ENCODE data around the gene RXRA.

Gene RXRA

DNA sequence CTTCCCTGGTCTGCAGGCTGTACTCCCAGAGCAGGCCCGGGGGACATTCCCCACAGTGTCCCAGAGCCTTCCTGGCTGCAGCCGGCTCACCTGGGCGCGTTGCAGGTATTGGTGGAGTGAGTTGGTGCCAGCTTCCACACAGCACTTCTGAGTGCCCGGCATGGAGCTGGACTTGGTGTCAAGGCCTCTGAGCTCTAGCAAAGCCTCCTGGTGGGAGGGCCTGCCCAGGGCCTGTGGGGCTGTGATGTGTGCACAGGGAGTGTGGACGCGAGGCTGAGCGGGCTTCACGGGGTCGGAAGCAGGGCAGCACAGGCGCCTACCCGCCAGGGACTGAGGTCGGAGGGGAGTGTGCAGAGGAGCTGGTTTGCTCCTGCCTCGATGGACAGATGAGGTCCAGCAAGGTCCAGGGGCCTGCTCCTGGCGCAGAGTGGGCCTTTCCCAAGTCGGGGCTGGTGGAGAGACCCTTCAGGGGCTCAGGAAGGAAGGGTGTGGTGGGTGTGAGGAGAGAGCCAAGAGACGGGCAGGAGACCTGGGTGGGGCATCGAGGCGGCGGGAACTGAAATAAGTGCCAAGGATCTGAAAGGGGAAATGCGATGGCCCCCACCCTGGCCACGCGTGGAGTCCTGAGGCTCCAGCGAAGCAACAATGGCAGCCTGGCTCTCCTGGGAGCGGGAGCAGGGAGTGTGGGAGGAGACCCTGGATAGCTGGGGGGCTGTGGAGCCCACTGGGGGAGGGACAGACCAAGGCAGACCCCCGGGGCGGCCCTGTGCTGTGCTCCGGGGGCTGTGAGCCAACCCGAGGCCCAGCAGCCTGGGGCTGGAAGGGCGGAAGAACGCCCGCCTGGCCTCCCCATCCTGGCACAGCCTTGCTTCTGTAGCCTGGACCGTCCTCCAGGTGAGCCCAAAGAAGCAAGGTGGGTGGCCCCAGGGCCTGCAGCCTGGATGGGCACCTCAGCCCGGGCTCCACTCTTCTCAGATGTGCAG lies 78.4 kb downstream of the RXRA start:
- no peak for DNase-seq

DNA sequence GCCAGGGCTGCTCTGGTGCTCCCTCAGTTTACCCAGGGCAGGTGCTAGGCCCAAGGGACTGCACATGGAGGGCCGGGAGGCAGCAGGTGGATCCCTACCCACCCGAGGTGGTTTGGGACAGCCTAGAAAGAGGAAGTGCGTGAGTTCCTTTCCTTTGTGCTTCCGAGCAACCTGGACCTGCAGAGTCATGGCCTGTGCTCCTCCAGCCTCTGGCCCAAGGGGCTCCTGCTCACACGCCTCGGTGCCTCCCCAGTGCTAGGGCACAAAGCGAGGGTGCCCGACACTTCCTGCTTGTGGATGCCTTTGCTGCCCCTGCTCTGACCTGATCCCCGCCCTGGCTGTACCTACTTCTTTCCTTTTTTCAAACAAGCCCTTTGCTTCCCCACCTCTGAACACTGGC lies 79.3 kb downstream of the RXRA start:
- DNase-seq = no peak

DNA sequence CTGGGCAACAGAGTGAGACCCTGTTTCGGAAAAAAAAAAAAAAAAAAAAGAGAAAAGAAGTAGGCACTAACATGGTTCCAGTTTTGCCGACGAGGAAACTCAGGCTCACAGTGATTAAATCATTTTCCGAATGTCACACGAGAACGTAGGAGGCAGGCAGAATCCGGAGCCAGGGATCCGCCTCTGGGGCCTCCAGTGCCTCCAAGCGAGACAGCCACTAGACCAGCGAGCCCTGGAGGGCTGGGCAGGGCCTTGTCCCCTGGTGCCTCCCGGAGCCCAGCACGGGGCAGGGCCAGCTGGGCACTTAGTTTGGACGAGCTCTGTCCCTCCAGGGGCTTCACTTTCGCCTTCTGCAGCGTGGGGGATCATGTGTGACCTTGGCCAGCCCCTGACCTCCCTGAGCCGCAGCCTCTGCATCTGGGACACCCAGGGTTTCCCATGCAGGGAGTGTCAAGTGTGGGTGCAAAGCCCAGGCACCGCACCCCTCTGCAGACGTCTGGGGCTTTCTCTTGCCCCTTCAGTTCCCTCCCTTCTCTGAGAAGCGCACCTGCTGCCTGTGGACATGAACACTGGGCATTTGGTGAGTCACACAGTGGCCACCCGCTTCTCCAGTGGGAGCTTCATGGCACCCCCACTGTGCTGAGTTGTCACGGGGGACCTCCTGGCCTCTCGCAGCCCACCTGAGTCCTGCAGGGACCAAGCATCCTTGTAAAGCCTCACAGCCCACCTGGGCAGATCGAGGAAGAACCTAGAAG lies 80.3 kb downstream of the RXRA start:
- no peak for DNase-seq

DNA sequence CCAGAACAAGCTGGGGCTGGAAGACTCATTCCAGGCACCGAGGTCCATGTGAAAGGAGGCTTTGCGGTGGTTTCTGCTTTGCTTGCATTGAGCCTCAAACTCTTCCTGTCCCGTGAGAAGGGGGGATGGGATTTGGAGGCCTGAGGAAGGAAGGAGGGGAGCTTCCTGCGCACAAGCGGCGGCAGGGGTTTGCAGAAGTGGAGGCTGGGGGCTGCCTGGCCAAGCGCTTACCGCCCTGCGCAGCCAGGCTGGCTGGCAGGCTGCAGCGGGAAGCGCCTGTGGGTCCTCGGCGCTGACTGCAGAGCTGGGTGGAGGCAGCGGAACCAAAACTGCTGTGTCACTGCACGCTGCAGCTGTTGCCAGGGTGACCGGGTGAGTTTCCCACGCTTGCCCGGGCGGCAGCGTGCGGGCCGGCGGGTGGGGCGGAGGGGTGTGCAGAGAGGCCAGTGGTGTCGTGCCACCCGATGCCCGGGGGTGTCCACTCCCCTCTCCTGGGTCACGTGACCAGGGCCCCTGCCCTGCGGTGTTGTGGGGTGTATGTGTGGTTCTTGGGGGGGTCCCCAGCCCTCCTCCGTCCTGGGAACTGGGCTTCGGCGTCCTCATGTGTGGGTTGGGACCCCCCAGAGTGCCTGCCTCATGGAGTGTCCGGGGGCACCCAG lies 81.0 kb downstream of the RXRA start:
- DNase-seq = peak; percentile 16

DNA sequence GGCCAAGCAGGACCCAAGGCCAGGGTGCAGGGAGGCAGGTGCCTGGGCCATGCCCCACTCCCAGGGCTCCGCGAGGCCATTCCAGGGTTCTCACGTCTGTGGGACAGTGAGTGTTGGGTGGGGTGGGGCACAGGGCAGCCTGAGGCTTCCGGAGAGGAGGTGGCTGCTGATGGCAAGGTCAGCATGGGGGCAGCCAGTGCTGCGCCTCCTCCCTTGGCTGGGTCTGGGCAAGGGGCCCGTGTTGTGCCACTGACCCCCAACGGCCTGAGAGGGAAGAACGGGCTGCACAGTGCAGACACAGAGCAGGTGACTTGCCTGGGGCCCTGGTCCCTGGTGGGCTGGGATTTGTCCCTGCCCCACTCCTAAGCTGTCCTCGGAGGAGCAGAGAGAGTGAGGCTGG lies 82.1 kb downstream of the RXRA start:
- DNase-seq = no peak

DNA sequence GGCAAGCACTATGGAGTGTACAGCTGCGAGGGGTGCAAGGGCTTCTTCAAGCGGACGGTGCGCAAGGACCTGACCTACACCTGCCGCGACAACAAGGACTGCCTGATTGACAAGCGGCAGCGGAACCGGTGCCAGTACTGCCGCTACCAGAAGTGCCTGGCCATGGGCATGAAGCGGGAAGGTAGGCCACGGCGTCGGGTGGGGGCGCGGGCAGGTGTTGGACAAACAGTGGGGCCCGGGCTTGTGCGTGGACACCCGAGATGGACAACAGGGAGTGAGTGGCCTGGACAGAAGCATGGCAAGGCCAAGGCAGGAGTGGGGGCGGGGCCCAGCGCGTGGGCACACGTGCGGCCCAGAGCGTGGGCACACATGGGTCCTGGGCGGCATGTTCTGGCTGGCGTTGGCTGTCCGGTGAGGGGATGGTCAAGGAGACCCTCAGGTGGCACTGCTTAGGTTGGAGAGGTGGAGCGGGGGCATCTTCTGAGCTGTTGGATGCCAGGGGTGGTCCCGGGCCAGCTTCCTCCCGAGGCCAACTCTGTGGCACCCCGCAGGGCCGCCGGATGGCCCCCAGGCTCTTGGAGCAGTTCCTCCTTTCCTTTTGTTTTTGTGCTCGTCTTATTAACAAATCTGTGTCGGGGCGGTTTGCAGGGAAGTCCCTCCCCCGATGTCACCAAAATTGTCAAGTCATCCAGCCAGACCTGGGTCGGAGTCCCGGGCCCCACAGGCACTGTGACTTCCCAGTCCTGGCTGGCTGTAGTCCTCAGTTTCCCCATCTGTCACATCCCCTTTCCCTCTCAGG lies 82.9 kb downstream of the RXRA start:
- no peak for DNase-seq

DNA sequence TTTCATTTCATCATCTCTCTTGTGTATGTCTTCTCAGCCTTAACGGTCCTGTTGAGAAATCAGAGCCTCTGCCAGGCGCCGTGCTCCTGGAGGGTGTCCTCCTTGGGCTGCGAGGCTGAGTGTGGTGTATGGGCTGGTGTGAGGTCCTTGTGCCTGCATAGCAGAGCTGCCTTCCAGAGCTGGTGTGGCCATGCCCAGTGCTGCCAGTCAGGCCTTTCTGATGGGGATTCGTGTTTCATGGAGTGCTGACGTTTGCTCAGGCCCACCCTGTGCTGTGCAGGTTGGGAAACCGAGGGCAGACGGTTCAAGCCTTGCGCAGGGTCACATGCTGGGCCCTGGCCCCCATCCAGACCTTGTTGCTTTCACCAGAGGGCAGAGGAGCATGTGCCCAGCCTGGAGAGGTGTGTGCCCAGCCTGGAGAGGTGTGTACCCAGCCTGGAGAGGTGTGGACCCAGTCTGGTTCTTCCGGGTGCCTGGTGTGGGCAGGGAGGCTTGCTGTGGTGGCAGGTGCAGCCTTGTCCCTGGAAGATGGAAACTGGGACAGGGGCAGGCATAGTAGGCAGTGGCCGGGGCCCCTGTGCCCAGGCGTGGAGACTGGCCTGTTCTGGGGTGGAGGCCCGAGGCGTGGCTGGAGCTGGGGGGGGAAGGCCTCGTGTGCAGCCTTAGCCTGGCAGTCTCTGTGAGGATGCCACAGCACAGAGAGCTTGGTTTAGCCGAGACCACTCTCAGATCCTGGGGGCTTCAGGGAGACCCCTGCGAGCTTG lies 84.0 kb downstream of the RXRA start:
- DNase-seq = no peak

DNA sequence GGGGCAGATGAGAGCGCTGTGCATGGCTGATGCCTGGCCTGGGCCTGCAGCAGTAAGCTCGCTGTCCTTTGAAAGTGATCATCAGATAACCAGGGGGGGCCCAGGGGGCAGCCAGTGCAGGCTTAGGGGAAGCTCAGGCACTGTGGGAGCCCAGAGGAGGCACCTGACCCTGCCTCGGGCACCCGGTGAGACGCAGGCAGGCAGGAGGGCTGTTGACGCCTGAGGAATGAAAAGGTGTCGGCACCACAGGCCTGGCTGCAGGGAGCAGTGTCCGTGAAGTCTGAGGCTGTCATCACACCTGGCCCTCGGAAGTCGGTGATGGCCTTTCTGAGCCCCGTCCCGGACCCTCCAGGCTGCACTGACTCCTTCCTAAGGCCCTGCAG lies 84.6 kb downstream of the RXRA start:
- DNase-seq = no peak

DNA sequence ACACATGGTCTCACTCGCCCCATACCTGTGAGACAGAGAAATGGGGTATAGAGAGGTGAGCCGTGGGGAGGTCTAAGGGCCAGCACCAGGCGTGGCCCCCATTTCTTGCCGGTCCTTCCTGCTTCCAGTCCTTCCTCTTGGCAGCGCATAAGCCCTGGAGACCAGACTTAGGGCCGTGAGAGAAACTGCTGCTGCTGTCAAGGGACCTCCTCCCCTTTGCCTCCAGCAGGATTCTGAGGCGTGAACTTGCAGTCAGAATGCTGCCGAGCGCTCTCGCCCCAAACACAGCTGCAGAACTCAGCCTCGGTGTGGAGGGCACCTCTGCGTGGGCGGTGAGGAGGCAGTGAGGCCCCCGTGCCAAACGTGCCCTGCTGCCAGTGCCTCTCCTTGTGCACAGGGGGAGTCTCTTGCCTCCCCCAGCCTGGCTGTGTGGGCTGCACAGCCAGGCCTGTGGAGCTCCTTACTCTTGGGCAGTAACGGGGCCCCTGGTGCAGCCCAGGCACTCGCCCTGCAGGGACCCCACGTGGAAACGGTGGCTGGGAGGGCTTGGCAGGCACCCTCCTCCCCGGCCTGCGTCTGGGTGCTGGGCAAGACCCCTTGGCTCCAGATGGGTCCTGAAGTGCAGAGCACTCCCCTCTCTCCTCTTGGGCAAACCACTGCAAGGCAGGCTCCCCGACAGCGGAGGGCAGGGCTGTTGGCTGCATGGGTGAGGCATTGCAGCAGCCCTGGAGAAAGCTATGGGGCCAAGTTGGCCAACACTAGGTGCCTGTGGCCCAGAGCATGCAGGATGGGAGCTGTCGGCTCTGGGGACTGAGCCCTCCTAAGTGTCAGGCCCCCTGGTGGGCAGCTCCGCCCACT lies 85.4 kb downstream of the RXRA start:
- no peak for DNase-seq

DNA sequence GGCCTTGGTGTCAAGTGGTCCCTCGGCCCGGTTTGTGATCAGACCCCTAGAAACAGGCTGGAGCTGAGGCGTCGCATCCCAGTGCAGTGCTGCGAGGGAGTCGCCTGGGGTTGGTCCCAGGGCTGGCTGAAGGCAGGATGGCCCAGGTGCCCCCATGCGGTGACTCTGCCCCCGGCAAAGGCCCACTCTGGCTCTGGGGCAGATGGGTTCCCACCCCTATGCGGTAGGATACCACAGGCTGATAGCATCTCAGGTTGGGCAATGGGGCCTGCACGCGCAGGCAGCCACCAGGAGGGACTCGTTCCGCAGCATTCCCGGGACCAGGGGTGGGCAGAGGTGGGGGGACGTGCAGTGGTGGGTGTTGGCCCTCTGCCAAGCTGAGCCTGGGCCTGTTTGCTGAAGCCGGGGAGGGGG lies 86.0 kb downstream of the RXRA start:
- DNase-seq = no peak

DNA sequence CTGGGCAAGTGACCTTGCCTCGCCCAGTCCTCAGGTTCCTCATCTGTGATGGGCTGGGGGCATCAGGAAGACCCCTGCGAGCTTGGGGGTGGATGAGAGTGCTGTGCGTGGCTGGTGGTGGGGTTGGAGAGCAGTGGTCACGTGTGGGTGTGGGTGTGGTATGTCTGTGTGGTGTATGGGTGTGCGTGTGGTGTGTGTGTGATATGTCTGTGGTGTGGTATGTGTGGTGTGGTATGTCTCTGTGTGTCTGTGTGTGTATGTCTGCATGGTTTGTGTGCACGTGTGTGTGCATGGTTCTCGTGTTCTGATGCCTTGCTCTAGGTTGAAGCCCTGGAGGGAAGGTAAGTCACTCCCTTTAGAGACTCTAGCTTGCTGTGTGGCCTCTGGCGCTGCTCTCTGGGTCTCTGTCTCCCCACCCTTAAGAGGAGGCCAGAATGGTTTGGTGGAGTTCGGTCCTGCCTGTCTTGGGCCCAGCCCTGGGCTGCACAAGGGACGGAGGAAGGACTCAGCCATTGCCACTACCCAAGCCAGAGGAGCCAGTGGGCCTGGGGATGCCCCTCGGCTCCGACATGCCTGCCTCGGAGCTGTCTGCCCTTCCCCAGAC lies 87.0 kb downstream of the RXRA start:
- no peak for DNase-seq

DNA sequence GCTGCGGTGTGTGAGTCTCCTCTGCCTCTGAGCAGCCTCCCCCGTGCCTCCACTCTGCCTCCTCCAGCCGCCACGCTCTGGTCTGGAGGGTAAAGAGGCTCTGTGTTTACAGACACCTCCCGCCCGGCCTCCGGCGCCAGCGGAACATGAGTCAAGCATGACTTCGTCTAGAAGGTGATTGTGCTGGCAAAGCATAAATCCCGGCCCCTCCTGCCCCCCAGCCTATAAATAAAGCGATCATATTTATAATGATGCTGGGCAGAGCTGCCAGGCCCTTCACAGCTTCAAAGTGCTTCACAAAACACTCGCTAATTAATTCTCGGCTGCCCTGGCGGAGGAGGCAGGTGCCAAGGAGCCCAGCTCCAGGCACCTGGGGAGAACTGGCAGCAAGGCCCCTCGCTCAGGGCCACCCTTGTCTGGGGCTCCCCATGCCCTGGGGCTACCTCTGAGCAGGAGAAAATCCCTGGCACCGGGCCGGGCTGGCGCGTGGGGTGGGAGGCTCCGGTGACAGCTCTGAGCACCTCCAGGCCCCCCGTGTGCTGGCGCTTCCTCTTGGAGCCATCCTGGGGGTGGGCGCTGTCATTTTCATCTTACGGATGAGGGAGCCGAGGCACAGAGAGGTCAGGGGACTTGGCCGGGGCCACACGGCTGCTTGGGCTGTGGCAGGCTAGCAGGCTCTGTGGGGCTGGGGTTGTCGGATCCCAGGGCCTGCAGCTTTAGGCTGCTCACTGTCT lies 87.8 kb downstream of the RXRA start:
- DNase-seq = no peak

DNA sequence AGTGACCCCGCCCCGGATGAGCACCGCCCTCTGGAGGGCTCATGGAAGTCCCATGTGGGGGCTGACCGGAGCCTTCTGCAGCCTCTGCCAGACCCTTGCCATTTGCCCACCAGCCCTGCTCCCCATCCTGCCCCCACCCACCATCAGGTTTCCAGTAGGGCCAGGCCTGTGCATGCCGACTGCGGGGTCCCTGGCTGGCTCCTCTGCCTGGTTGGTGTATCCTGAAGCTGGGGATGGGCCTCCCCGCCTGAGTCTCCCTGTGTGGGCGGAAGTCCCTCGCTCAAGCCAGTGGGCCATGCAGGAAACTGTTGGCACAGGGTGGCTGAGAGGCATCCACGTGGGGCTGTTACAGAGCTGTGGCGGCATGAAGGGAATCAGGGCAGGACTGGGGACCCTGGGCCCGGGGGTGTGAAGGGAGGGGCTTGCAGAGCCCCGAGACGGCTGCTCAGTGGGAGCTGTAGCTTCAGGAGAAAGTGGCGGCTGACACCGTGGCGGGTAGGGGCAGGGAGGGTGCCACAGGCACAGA lies 88.7 kb downstream of the RXRA start:
- no peak for DNase-seq

DNA sequence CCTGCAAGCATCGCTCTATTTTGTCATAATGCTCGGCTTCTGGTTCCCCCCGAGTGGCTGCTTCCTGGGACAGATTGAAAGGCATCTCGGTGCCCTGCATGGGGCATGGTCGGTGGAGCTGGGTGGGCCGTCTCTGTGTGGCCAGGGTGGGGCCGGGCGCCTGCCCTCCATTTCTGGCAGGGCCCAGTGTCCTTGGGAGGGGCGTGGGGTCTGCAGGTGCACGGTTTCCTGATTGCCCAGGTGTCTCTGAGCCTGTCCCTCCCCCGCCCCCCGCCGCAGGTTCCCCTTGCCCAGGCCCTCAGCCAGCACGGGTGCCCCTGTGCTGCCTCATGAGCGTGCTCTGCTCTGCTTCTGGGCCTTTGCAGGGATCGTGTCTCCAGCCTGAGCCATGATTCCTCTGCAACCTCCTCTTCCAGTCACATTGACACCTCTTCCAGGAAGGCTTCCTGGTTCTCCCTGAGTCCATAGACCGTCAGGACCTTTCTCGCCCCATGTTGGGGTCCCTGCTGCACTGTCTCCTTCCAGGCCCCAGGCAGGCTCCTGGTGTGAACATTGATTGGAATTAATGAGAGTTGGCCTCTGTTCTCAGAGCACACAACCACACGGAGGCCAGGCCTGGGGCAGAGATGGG lies 90.2 kb downstream of the RXRA start:
- no peak for DNase-seq

DNA sequence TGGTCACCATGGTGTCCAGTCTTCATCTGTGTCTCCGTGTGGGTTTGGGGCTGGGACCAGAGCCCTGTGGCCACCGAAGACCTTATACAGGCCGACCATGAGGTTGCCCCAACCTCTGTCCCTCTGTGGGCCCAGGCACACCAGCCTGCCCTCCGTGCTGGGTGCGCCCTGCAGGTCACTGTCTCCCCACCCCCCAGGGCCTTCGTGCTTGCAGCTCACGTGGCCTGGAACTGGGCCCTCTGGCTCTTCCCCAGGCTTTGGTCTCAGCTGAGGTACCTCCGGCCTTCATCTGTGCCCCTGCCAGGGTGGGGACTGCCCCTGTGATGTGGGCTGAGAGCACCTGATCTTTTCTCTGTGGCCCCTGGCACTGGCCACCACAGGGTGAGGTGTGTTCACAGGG lies 92.1 kb downstream of the RXRA start:
- no peak for DNase-seq

DNA sequence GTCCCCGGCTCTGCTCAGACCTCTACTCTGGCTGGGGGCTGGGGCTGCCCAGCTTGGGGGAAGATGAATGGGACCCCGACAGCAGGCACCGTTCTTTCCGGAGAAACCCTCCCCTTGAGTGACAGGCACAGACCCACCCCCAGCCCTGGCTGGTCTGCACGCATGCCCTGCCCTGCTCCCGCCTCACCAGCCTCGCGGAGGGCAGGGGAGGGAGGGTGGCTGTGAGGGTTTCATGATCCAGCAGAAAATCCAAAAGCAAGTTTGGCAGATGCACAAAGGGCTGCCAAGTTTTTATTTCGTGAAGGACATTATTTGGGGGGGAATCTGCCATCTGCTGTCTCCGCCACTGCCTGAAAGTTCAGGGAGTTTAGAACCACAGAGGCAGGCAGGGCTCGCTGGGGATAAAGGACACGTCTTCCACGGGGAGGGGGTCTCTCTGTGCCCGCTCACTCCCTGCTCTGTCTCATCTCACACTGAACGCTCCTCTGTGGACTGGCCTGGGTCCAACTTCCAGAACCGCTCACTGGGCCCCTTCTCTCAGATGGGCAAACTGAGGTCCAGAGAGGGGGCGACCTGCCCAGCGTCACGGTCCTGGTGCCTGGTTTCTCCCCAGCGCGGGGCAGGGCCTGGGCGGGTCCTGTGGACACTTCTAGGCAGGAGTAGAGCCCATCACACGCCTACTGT lies 92.9 kb downstream of the RXRA start:
- DNase-seq = peak; percentile 48

DNA sequence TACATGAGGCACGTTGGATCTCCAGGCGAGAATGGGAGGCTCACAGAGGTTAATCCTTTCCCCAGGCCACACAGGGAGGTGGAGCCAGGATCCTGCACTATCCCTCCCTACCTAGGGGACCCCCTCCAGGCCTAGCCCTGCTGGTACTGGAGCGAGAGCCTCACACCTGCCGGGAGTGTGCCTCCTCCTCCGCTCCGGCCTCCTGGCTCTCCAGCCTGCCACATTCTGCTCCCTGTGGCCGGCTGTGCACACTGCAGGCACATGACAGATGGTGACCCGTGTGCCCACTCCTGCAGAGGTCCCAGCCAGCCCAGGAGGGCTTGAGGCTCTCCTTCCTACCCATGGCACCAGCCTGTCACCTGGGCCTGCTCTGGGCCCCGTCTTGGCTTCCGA lies 93.4 kb downstream of the RXRA start:
- peak; percentile 82 for DNase-seq

DNA sequence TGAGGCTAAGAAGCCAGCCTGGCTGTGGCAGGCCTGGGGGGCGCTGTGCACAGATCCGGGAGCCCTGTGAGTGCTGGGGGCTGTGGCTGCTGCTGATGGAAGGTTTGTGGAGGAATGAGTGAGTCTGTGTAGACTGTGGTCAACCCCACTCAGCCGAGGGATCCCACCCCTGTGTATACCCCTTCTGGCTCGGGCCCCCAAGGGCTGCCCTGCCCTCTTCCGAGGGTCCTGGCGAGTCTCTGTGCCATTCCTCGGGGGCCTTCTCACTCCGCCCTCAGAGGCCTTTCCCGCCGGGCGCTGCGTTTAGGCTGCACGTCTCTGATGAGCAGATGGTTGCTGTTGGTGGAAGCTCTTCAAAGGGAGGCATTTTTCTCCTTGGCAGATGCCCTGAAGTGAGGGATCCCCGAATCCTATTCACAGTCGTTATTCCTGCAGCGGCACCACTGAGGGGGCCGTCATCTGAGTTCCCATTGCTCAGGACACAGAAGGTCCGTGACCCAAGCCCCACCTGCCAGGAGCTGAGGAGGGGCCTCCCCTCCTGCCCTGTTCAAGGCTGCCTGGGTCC lies 94.1 kb downstream of the RXRA start:
- DNase-seq = peak; percentile 70

Measured in NCI-H524 treated with DMSO at 0.1 percent for 48 hours (cell line).